Fibroblast of skin of scalp (primary cell): Measurements from ENCODE around the gene ANKRD33.
"Not testable (repeated sequence)": the region's sequence is repeated elsewhere in the genome, so short reads cannot be mapped to it uniquely, and the experiment has no call there.

Experiments used
- DNase-seq: peaks from one replicate; pipeline ENCODE4 v3.0.0-alpha.2; 2013

Gene ANKRD33

GRCh38 chr12:51883295-51883694 is 4.6 kb upstream of the ANKRD33 start:
- no peak for DNase-seq

- DNase-seq: no peak
Observed at GRCh38 chr12:51883998-51884675, 3.8 kb upstream of the ANKRD33 start.

- DNase-seq: no peak
Observed at GRCh38 chr12:51884676-51885229, 3.1 kb upstream of the ANKRD33 start.

GRCh38 chr12:51885294-51886020 is 2.4 kb upstream of the ANKRD33 start:
- not testable (repeated sequence) for DNase-seq

GRCh38 chr12:51886021-51886710 is 1.7 kb upstream of the ANKRD33 start:
- peak; percentile 91 for DNase-seq

- DNase-seq: no peak
Observed at GRCh38 chr12:51888316-51889215, 663 bp downstream of the ANKRD33 start.

GRCh38 chr12:51889216-51890132 is 1.6 kb downstream of the ANKRD33 start:
- DNase-seq: no peak

- no peak for DNase-seq
Observed at GRCh38 chr12:51890133-51890464, 2.2 kb downstream of the ANKRD33 start.

GRCh38 chr12:51890511-51891171 is 2.7 kb downstream of the ANKRD33 start:
- DNase-seq: no peak

- DNase-seq: peak; percentile 22
Observed at GRCh38 chr12:51891843-51892242, 3.9 kb downstream of the ANKRD33 start.

GRCh38 chr12:51893786-51894185 is 5.9 kb downstream of the ANKRD33 start:
- DNase-seq: no peak

- DNase-seq: no peak
Observed at GRCh38 chr12:51895378-51896135, 7.7 kb downstream of the ANKRD33 start.

GRCh38 chr12:51896236-51896635 is 8.3 kb downstream of the ANKRD33 start:
- no peak for DNase-seq

GRCh38 chr12:51897181-51897580 is 9.3 kb downstream of the ANKRD33 start:
- DNase-seq: no peak

GRCh38 chr12:51898506-51898905 is 10.6 kb downstream of the ANKRD33 start:
- DNase-seq: no peak

- DNase-seq: peak; percentile 74
Observed at GRCh38 chr12:51898937-51899336, 11.0 kb downstream of the ANKRD33 start.

- no peak for DNase-seq
Observed at GRCh38 chr12:51900323-51900889, 12.5 kb downstream of the ANKRD33 start.

- no peak for DNase-seq
Observed at GRCh38 chr12:51901121-51901817, 13.4 kb downstream of the ANKRD33 start.

GRCh38 chr12:51901881-51902280 is 14.0 kb downstream of the ANKRD33 start:
- no peak for DNase-seq
